Stimulated activated CD8-positive, alpha-beta memory T cell treated with anti-CD3 and anti-CD28 coated beads, Interleukin-7, amount 100 ng/mL, for 48 hours (primary cell): ENCODE data around the gene TMTC2.

Experiments
- DNase-seq, 2 donors: peaks; one replicate each; pipeline ENCODE4 v3.0.0-alpha.2; 2020; ENCODE audit warnings: low read depth in 1 of 2; ENCODE audit errors: extremely low read depth in 1 of 2

Gene TMTC2

GRCh38 chr12:83172866-83173649, 486.4 kb downstream of the TMTC2 start:
- DNase-seq, result no peak

DNA sequence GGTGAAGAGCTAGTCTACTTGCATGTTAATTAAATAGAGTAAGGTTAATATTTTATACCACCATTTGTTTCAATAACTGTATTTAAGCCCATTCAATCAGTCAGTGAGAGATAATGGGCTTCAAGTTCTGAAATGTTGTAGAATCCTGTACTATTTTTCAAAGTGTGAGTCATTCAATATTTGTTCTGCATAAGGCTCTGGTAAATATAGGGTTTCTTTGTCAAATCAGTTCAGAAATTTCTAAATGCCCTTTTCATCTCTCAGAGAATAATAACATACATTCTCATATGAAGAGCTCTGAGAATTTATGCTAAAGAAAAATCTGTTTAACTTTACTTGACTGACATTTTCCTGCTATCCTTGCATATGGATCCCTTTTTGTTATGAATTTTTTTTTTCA, 493.3 kb downstream of the TMTC2 start:
- no peak for DNase-seq

DNA sequence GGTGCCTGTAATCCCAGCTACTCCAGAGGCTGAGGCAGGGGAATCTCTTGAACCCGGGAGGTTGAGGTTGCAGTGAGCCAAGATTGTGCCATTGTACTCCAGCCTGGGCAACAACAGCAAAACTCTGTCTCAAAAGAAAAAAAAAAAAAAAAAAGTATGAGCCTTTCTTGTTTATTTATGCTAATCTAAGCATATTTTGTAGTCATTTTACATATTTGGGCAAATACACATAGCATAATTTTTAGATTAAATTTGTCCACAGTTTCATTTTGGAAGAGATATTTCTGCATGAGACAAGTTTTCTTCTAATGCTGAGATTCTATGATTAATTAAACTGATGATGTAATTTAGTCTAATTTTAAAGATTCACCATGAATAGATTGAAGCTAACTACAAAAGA, 494.4 kb downstream of the TMTC2 start:
- no peak for DNase-seq

GRCh38 chr12:83183132-83183531, 496.4 kb downstream of the TMTC2 start:
- DNase-seq, result no peak
